ENCODE measurements around the gene ARF6. TPM values are rescaled to one million over a fixed set of nuclear protein-coding genes. Genes with fewer than 3 reads are reported as not detected.
A peak's percentile ranks its signal among the peaks of the same experiment; 100 is the strongest.

The ARF6 gene
- total RNA-seq = 100 to 1,000 TPM; 171 to 190 TPM

DNA sequence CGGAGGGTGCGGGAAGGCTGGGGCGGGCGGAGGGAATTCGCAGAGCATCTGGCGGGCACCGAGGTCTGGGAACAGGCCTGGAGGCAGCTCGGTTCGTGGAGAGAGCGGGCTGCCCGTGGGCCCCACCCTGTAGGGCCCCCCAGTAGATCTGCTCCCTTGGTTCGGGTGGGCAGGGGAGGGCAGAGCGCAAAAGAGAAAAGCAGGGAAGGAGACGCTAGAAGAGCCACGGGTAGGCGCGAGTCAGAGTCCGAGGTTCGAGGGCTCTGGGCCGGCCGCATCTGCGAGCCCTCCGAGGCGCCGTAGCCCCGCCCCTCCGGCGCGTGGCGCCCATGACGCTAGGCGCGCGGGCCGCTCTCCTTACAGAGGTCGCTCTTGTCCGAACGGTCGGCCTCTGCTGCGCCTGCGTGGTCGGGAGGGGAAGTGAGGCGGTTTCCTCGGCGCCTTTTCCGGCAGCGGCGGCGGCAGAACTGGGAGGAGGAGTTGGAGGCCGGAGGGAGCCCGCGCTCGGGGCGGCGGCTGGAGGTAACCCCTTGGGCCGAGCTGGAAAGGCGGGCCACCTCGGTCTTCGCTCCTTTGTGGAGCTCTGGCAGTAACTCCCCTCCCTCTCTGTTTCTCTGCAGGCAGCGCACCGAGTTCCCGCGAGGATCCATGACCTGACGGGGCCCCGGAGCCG lies at the start of gene ARF6:
ARF6 (plus strand) TSS at position 447 of the 673 bp plus-strand sequence. CDS start 655 bp downstream, outside the sequence.
- ATAC-seq = peak; percentile 91
- no peaks in the 10 kb centered on the region for H3K27me3 Mint-ChIP-seq
- peaks cover 41% of the 10 kb centered on the region for H3K36me3 Mint-ChIP-seq
- H3K4me1 Mint-ChIP-seq = peaks cover 18% of the 10 kb centered on the region
- peak; percentile 99 for DNase-seq
- peak within 1 kb of the TSS; percentile 99 for H3K27ac Mint-ChIP-seq
- peak within 1 kb of the TSS; percentile 94 for H3K4me3 Mint-ChIP-seq
- H3K9me3 Mint-ChIP-seq (ENCODE audit: low read depth) = no peaks in the 10 kb centered on the region
- CTCF ChIA-PET = interaction anchor here (0.6 to 6.5 kb wide), 12 partner anchors 12 to 189 kb away, joined by 3 to 48 read pairs (median 6); partner anchors contain the start of gene NEMF

DNA sequence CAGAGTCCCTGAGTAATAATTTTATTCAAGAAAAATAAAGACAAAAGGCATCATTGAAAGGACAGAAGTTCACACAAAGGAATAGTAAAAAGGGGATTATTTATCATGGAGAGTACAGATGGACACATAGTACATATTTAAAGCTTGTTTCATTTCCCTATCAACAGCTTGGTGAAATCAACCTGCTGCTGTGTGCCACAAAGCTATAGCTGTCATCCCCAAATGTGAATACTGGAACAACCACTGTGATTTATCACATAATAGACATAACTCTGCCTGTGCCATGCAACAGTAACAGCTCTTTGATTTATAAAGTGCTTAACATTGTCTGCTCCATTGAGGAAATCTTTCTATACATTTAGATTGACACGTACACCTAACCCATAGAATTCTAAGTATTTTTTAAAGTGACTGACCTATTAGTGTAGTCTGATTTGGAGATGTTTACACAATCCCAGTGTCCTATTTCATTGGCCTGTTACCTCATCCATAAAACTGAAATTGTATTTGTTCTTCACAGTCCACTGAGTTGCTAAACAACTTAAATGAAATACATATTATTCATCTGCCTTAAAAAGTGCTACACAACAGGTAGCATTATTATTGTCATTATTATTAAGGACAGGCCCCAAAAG lies 43.6 kb upstream of the ARF6 start:
- no peak overlapping the region for H3K4me3 Mint-ChIP-seq
- CTCF ChIA-PET = interaction anchor here (0.7 to 6.0 kb wide), 6 partner anchors 9 to 61 kb away, joined by 3 to 121 read pairs (median 4); no protein-coding TSS in a partner anchor

DNA sequence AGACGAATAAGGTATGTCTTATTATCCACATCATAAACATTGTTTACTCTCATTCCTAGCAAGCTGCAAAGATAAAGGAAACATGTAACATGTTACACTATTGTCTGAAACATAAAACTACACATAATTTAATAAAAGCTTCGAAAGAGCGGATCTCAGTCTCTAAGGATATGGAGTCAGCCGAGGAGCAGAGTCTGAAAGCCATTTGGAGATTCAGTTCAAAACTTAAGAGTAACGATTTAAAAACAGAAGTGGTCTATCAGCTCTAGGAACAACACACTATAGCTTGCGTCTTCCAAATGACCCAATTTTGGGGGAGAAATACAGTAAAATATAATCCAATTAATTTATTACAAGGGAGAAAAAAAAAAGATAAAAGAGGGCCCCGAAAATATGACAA lies 41.1 kb upstream of the ARF6 start:
- peaks cover 21% of the 10 kb centered on the region for H3K36me3 Mint-ChIP-seq
- H3K27me3 Mint-ChIP-seq = no peaks in the 10 kb centered on the region
- ATAC-seq (no peak), DNase-seq (no peak)
- H3K9me3 Mint-ChIP-seq (ENCODE audit: low read depth) = no peaks in the 10 kb centered on the region
- H3K27ac Mint-ChIP-seq = peak overlapping the region; percentile 96
- CTCF ChIA-PET = interaction anchor here (0.8 to 6.0 kb wide), 34 partner anchors 11 to 681 kb away, joined by 3 to 121 read pairs (median 6); partner anchors contain the start of genes ARF6, DNAAF2, KLHDC2 and MGAT2
- peaks cover 43% of the 10 kb centered on the region for H3K4me1 Mint-ChIP-seq
- peak overlapping the region; percentile 92 for H3K4me3 Mint-ChIP-seq

More for the DNA sequence above, 43.6 kb upstream of the ARF6 start:
- H3K27me3 Mint-ChIP-seq = no peaks in the 10 kb centered on the region
- peak overlapping the region; percentile 64 for H3K27ac Mint-ChIP-seq
- no peaks in the 10 kb centered on the region for H3K9me3 Mint-ChIP-seq (ENCODE audit: low read depth)
- peaks cover 34% of the 10 kb centered on the region for H3K36me3 Mint-ChIP-seq
- ATAC-seq (no peak), DNase-seq (no peak)
- peaks cover 41% of the 10 kb centered on the region for H3K4me1 Mint-ChIP-seq

DNA sequence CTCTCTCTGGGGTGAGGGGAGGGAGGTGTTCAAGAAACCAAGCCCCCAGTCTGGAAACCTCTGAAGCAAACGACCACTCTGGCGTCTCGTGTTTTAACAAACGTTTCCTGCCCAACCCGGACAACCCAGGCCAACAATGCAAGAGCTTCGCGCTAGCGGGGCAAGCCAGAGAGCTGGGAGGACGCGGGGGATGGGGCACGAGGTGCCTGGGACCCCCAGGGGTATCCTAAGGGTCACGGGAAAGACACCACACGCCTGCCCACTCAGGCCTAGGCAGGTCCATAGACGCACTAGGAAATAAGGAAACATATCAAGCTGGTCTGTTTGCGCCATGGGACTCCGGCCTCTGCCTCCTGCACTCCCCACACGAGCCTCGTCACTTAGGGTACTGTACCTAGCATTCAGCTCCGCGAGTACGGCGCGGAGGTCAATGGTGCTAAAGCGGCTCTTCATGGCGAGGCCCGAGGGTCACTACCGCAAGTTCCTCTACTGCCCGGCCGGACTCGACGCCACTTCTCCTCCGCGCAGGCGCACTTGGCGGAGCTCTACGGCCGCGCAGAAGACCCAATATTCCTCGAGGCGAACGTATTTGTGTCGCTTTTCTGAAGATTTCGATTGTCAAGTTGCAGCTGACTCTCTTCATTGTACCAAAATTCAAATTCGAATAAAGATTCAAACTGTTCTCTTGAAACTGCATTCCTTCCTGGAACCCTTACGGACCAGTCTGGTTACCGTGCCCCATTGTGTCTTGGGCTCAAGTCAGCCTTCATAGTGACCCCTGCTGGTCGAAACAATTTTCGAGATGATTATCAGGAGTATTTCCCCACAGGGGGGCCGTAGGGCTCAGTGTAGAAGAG lies 40.4 kb upstream of the ARF6 start, which contains the start of gene NEMF:
NEMF (minus strand) TSS at position 488 of the 857 bp plus-strand sequence; CDS start at position 453, 35 bp downstream.
- DNase-seq (peak; percentile 88), ATAC-seq (peak; percentile 86)
- Mint-ChIP-seq H3K4me3 (peak within 1 kb of the TSS; percentile 92), H3K9me3 (ENCODE audit: low read depth) (no peaks in the 10 kb centered on the region), H3K4me1 (peaks cover 43% of the 10 kb centered on the region), H3K27me3 (no peaks in the 10 kb centered on the region), H3K36me3 (peaks cover 22% of the 10 kb centered on the region), H3K27ac (peak within 1 kb of the TSS; percentile 96)
- CTCF ChIA-PET = interaction anchor here (0.6 to 6.0 kb wide), 48 partner anchors 10 to 682 kb away, joined by 3 to 121 read pairs (median 4); partner anchors contain the start of genes ARF6, DNAAF2, KLHDC1 and KLHDC2

DNA sequence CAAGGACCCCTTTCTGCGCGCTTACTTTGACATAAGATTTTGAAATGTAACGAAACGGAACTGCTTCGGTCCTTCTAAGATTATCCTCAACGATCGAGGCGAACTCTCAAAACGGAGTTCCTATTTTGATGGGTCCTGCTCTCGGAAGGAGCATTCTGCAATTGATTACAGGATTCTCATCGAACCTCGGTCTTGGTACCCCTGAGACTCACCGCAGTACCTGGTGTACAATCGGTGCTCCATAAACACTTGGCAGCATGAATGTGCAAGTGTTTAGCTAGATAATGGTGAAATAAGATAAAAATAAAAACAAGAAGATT lies 39.8 kb upstream of the ARF6 start:
- no peaks in the 10 kb centered on the region for H3K27me3 Mint-ChIP-seq
- peak overlapping the region; percentile 92 for H3K4me3 Mint-ChIP-seq
- CTCF ChIA-PET = interaction anchor here (0.7 to 6.0 kb wide), 48 partner anchors 9 to 680 kb away, joined by 3 to 121 read pairs (median 4); partner anchors contain the start of genes ARF6, DNAAF2, KLHDC2 and MGAT2
- ATAC-seq (peak; percentile 14), DNase-seq (no peak)
- no peaks in the 10 kb centered on the region for H3K9me3 Mint-ChIP-seq (ENCODE audit: low read depth)
- peak overlapping the region; percentile 96 for H3K27ac Mint-ChIP-seq
- H3K4me1 Mint-ChIP-seq = peaks cover 46% of the 10 kb centered on the region
- peaks cover 23% of the 10 kb centered on the region for H3K36me3 Mint-ChIP-seq

DNA sequence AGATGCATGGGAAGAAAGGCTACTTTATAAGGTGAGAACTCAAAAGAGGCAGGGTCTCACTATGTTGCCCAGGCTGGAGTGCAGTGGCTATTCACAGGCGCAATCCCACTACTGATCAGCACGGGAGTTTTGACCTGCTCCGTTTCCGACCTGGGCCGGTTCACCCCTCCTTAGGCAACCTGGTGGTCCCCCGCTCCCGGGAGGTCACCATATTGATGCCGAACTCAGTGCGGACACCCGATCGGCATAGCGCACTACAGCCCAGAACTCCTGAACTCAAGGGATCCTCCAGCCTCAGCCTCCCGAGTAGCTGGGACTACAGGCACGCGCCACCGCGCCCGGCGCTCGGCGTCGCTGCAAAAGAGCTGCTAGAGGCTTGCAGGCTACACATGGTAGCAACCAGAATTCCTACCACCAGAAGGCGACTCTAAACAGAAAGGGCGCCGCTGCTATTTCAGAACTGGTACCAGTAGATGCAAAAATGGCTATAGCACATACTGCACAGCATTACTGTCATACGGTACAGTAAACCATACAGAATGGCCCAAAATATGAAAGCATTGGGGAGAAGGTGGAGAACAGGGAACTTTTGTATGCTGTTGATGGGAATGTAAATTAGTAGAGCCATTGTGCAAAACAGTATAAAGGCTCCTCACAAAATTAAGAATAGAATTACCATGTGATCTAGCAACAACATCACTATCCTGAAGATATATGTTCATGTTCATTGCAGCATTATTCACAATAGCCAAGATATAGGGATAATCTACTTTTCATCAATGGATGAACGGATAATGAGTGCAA lies 39.1 kb upstream of the ARF6 start:
- CTCF ChIA-PET = interaction anchor here (0.7 to 6.0 kb wide), 24 partner anchors 9 to 467 kb away, joined by 3 to 121 read pairs (median 4); partner anchors contain the start of genes DNAAF2, MGAT2, RPL36AL and VCPKMT
- DNase-seq = peak; percentile 85
- Mint-ChIP-seq H3K4me3 (peak overlapping the region; percentile 92), H3K27me3 (no peaks in the 10 kb centered on the region), H3K36me3 (peaks cover 26% of the 10 kb centered on the region), H3K9me3 (ENCODE audit: low read depth) (peaks cover 3% of the 10 kb centered on the region), H3K4me1 (peaks cover 51% of the 10 kb centered on the region), H3K27ac (peak overlapping the region; percentile 96)
- ATAC-seq = peak; percentile 61

DNA sequence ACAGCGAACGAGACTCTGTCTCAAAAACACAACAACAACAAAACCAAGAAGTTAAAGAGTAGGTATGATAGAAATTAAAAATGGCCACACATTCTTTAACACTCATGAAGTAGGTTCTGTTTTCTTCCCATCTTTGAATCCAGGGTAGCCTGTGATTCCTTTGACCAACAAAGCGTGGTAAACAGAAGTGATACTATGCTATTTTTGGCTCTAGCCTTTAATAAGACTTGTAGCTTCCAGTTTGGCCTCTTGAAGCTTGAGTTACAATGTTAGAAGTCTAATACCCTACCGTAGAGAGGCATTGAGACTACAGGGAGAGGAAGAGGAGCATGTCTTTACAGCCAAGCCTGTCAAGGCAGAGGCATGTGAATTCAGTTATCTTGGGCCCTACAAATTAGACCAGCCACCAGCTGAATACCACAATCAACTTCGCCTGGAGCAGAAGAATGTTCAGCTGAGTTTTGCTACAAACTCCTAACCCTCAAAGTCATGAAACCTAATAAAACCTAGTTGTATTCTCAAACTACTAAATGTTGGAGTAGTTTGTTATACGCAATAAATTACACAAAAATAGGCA lies 35.4 kb upstream of the ARF6 start:
- Mint-ChIP-seq H3K4me1 (peaks cover 49% of the 10 kb centered on the region), H3K27me3 (no peaks in the 10 kb centered on the region), H3K27ac (no peak overlapping the region), H3K9me3 (ENCODE audit: low read depth) (peaks cover 3% of the 10 kb centered on the region), H3K4me3 (no peak overlapping the region), H3K36me3 (peaks cover 12% of the 10 kb centered on the region)
- DNase-seq (no peak), ATAC-seq (no peak)
- CTCF ChIA-PET = interaction anchor here (1.1 to 2.0 kb wide), 7 partner anchors 8 to 259 kb away, joined by 3 to 7 read pairs (median 3); partner anchors contain the start of gene VCPKMT

DNA sequence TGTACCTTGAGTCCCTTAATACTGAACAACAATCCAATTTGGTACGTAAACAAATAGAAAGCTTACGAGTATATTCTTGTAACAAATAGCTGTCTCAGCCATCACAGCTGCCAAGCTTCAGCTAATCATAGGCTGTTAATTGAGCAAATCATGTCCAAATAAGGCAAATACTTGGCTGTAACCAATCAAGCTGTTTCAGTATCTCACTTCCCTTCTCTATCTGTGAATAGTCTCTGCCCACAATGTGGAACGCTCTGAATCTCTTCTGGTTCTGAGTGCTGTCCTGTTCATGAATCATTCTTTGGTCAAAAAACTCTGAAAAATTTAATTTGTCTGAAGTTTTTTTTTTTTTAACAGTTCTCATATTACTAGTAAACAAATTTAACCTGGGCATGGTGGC lies 34.5 kb upstream of the ARF6 start:
- Mint-ChIP-seq H3K36me3 (peaks cover 13% of the 10 kb centered on the region), H3K27me3 (no peaks in the 10 kb centered on the region), H3K9me3 (ENCODE audit: low read depth) (peaks cover 3% of the 10 kb centered on the region), H3K4me1 (peaks cover 44% of the 10 kb centered on the region), H3K27ac (peak overlapping the region; percentile 22), H3K4me3 (no peak overlapping the region)
- DNase-seq = no peak
- CTCF ChIA-PET = interaction anchor here (0.7 to 2.0 kb wide), 9 partner anchors 9 to 258 kb away, joined by 3 to 7 read pairs (median 3); partner anchors contain the start of gene VCPKMT
- no peak for ATAC-seq

DNA sequence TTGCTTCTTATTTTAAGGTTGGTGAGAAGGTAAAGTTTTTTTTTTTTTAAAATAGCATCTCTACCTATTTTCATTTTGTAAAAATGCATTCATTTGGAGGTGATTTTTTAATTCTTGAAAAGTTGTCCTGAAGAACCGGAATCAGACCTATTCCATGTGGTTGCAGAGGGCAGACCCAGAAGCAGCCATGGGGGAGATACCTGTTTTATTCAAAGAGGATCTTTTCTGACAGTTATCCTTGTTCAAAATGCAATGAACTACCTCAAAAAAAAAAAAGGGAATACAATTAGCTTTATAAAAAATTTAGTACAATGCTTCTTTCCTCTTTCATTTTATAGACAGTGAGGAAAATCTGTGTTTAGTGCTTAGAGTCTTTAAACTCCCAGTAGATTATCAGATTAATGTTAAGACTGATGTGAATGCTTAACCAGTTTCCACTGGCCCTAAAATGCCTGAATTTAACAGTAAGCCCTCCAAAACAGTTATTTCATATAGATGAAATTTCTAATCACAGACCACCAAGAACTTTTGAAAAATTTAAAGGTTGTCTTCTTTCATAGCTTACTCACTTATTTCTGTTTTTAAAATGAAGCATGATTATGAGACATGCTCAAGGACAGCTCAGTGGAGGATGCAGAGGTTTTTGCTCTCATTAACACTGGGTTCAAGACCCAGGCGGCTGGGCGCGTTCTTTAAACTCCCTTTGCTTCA lies 31.7 kb upstream of the ARF6 start:
- CTCF ChIA-PET = interaction anchor here (0.9 to 8.4 kb wide), 32 partner anchors 9 to 370 kb away, joined by 3 to 131 read pairs (median 6); partner anchors contain the start of genes ARF6, DNAAF2, KLHDC2 and LRR1
- no peak for ATAC-seq
- DNase-seq = no peak
- Mint-ChIP-seq H3K36me3 (peaks cover 13% of the 10 kb centered on the region), H3K4me3 (no peak overlapping the region), H3K9me3 (ENCODE audit: low read depth) (peaks cover 3% of the 10 kb centered on the region), H3K4me1 (peaks cover 32% of the 10 kb centered on the region), H3K27me3 (no peaks in the 10 kb centered on the region), H3K27ac (no peak overlapping the region)

DNA sequence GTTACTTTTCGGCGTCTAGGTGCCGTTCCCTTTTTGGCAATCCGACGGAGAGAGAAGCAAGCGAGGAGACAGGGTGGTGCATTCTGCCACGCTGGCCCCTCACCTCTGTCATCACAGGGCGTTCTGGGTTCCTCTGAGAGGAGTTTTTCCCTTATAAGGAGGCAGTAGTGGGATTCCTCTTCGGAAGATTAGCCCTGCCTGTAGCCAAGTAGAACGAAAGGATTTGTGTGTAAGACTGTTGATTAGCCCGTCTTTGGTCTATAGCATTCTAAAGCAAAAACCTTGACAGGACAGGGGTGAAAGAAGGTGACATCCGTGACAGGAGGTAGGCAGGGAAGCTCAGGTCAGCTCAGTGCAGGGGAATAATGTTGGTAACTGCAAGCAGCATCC lies 31.2 kb upstream of the ARF6 start:
- ATAC-seq = peak; percentile 3
- peaks cover 32% of the 10 kb centered on the region for H3K4me1 Mint-ChIP-seq

DNA sequence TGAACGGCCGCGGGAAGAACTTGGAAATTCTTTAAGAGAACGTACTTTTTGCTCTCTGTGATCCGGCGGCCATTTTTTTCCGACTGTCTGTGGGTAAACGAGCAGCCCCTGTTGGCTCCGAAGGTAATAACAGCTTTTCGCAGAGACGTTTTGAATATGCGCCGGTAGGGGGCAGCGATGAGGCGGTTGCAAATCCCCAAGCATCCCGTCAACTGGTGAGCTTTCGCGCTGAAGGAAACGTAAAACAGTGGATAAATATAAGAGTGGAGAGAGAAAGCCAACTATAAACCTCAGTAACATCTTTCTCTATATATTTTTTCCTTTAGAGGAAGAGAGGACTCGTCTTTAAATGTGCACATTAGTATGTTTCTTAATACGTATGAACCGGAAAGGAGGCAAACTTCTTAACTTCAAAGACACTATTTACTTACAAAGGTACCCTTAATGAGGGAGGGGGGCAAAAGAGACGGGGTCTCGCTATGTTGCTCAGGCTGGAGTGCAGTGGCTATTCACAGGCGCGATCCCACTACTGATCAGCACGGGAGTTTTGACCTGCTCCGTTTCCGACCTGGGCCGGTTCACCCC lies 30.7 kb upstream of the ARF6 start:
- H3K27me3 Mint-ChIP-seq = no peaks in the 10 kb centered on the region
- DNase-seq (peak; percentile 93), ATAC-seq (peak; percentile 10)
- no peak overlapping the region for H3K4me3 Mint-ChIP-seq
- CTCF ChIA-PET = interaction anchor here (0.6 to 8.4 kb wide), 50 partner anchors 9 to 670 kb away, joined by 3 to 131 read pairs (median 5); partner anchors contain the start of genes ARF6, DNAAF2, KLHDC2 and LRR1
- no peak overlapping the region for H3K27ac Mint-ChIP-seq
- peaks cover 13% of the 10 kb centered on the region for H3K36me3 Mint-ChIP-seq
- peaks cover 3% of the 10 kb centered on the region for H3K9me3 Mint-ChIP-seq (ENCODE audit: low read depth)
- H3K4me1 Mint-ChIP-seq = peaks cover 32% of the 10 kb centered on the region

More for the DNA sequence above, 31.2 kb upstream of the ARF6 start:
- peak; percentile 80 for DNase-seq
- Mint-ChIP-seq H3K36me3 (peaks cover 13% of the 10 kb centered on the region), H3K4me3 (no peak overlapping the region), H3K9me3 (ENCODE audit: low read depth) (peaks cover 3% of the 10 kb centered on the region), H3K27me3 (no peaks in the 10 kb centered on the region), H3K27ac (no peak overlapping the region)
- CTCF ChIA-PET = interaction anchor here (0.6 to 8.4 kb wide), 45 partner anchors 10 to 400 kb away, joined by 3 to 131 read pairs (median 5); partner anchors contain the start of genes ARF6, DNAAF2, KLHDC2 and LRR1
